ENCODE data around the gene CTNNA3.

DNA sequence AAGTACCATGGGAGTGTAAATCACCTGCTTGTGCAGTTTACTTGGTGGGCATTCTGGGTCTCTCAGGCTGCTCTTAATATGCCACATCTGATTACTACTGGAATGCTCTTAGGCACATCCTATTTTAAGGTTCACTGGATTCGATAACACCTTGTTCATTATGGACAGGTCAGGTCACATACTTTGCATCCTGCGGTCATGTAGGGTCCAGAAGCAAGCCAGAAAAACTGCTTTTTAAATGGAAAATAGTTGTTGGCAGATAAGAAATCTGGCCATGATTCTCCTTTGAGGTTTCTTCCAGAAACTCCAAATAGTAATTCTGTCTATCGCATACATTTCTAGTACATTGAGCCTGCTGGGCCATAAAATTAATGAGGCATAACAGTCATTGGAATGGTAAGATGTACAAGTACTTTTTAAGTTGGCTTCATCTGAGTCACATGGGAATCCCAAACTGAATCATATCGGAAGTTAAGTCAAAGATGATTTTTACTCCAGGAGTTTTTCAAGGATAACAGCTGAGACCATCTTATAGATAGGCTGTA, 398.3 kb downstream of the CTNNA3 start:
- TF ChIP-seq, protein P1, sequence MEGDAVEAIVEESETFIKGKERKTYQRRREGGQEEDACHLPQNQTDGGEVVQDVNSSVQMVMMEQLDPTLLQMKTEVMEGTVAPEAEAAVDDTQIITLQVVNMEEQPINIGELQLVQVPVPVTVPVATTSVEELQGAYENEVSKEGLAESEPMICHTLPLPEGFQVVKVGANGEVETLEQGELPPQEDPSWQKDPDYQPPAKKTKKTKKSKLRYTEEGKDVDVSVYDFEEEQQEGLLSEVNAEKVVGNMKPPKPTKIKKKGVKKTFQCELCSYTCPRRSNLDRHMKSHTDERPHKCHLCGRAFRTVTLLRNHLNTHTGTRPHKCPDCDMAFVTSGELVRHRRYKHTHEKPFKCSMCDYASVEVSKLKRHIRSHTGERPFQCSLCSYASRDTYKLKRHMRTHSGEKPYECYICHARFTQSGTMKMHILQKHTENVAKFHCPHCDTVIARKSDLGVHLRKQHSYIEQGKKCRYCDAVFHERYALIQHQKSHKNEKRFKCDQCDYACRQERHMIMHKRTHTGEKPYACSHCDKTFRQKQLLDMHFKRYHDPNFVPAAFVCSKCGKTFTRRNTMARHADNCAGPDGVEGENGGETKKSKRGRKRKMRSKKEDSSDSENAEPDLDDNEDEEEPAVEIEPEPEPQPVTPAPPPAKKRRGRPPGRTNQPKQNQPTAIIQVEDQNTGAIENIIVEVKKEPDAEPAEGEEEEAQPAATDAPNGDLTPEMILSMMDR (conservative IDR thresholded peaks at IDR 0.05; ENCODE audit: low read length), result no peak
- no peak for TF ChIP-seq EZH2phosphoT487 (IDR thresholded peaks at IDR 0.05; ENCODE audit: borderline replicate concordance)
